HuH-7 (cell line): ENCODE measurements around the gene TMED8.
"Not testable (repeated sequence)": the region's sequence is repeated elsewhere in the genome, so short reads cannot be mapped to it uniquely, and the experiment has no call there.

Source experiments
- DNase-seq: peaks from one replicate; pipeline ENCODE4 v3.0.0; 2011; ENCODE audit warnings: low spot score

TMED8 gene

GRCh38 chr14:77376771-77377501 lies at the start of gene TMED8, which contains the start of gene SAMD15:
TMED8 (minus strand) TSS chr14:77377094; CDS start chr14:77377053, 41 bp downstream.
SAMD15 (plus strand) TSS chr14:77377379; CDS start chr14:77377419, 40 bp downstream.
- peak; percentile 76 for DNase-seq

- DNase-seq = no peak
Measured at GRCh38 chr14:77426396-77426795, 49.5 kb upstream of the TMED8 start.

GRCh38 chr14:77424862-77425261 lies 48.0 kb upstream of the TMED8 start:
- DNase-seq = no peak

DNA sequence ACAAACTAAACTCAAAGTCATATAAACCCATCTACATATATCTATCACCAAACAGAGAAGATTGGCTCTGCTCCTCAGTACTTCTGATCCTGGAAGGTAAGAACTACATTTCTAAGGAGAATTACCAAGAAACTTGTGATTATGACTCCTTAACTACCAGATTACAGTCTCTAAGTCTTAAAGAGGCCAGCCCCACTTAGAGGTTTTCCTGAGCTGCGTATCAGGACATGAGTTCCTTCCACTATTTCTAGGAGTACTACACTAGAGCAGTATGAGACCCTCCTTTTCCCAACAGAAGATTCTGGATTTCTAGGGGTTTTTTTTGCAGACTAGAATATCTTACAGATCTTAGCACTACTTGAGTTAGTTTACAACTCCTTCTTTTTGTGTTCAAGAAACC lies 46.5 kb upstream of the TMED8 start, which contains the start of gene NOXRED1:
NOXRED1 (minus strand) TSS at position 101 of the 400 bp plus-strand sequence. CDS start 634 bp downstream, outside the sequence.
- DNase-seq = no peak

DNA sequence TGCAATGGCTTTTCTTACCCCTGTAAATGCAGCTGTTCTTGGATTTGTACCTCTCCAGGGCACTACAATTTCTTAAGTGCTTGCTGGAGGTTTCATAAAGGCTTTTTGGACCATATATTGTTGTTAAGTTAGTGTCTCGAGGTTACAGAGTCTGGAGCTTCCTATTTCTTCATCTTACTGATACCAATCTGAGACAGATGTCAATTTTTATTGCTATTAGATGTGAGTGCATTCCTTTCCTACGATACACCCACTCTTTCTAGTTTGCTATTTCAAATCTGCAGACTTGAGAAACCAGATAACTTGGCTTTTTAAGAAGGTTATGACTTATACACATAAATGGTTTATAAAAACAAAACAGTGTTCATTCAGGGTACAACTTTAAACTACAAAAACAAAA lies 44.3 kb upstream of the TMED8 start:
- DNase-seq = no peak

DNA sequence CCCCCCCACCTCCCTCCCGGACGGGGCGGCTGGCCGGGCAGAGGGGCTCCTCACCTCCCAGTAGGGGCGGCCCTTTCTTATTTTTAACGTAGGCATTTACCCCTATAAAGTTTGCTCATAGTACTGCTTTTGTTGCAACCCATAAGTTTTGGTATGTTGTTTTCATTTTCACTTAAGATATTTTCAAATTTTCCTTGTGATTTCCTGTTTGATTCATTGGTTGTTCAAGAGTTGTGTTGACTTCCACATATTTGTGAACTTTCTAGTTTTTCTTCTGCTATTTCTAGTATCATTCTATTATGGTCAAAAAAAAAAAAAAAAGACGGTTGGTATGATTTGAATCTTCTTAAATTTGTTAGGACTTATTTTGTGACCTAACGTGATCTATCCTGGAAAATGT lies 39.9 kb upstream of the TMED8 start:
- DNase-seq = no peak

GRCh38 chr14:77416098-77416497 lies 39.2 kb upstream of the TMED8 start:
- not testable (repeated sequence) for DNase-seq

GRCh38 chr14:77415403-77416030 lies 38.6 kb upstream of the TMED8 start:
- not testable (repeated sequence) for DNase-seq

GRCh38 chr14:77409131-77409533 lies 32.2 kb upstream of the TMED8 start:
- DNase-seq = no peak

DNA sequence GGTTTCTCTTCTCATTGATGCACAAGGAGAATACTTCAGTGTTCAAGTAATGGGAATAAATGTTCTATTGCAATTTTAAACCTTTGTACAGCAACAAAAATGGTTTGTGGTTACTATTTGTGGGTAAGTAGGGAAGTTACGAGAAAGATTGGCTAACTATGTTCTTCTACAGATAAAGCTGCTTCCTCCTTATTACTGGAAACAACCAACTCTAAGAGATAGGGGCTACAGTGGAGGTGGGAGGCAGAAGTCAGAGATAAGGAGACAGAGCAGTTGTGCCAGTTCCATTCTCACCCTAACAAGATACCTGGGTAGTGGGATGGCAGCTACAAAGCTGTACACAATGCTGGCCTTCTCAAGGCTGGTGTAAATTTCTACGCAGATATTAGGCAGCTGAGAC lies 30.3 kb upstream of the TMED8 start:
- DNase-seq = no peak

GRCh38 chr14:77406718-77407117 lies 29.8 kb upstream of the TMED8 start:
- no peak for DNase-seq

DNA sequence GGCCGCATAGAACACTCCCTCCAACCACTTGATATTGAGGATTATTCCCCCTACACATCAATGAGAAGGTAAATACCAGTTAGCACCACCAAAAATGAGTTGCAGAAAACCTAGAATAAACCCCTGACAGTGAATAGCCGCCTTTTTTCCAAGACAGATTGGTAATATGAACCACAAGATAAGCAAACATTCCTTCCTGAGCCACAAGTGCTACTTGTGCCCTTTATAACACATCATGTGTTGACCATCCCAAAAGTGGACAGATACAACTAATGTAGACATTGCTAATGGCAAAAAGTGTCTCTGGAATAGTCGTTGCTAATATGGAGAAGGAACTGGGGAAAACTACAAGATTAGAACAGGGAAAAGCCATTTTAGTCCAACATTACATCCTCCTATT lies 29.2 kb upstream of the TMED8 start:
- no peak for DNase-seq

DNA sequence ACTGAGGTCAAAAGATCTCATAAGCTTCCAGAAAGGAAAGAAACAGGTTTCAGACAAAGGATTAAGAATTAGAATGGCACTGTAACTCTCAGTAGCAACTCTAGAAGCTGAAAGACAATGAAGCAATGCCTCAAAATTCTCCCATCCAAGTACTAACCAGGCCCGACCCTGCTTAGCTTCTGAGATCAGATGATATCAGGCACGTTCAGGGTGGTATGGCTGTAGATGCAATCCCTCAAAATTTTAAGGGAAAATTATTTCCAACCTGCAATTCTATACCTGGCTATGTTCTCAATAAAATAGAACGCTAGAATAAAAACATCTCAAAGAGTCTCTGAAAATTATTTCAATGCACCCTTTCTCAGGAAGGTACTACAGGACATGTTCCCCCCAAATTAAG lies 26.9 kb upstream of the TMED8 start:
- DNase-seq = no peak

- no peak for DNase-seq
Measured at GRCh38 chr14:77400216-77400615, 23.3 kb upstream of the TMED8 start.

DNA sequence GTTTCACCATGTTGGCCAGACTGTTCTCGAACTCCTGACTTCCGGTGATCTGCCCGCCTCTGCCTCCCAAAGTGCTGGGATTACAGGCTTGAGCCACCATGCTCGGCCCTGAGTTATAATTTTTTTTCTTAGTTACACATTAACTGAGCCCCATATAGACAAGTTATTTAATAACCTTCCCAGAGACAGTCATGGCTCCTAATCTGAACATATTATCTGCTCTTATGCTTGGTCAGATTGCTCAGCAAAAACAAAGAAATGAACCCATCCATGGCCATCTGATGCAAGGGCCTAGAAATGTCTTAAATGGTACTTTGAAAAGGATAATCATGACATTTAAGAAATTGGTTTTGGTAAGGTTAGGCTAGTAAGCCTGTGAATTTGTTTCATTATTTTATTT lies 13.3 kb upstream of the TMED8 start:
- DNase-seq = no peak

DNA sequence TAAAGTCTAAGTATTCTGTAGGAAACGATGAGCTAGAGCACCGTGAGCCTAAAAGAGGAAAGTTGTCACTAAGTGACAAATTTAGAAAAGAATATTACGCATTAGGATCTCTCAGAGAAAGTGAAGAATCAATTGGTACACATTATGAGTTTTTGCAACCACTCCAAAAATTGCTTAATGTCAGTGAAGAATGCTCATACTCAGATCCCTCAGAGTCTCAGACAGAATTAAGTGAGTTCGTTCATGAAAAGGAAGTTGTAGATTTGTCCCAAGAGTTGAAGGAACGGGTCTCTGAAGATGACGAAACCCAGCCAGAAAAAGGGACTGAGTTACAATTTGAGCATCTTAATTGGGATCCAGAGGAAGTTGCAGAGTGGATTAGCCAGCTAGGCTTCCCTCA lies 1.8 kb upstream of the TMED8 start:
- no peak for DNase-seq

DNA sequence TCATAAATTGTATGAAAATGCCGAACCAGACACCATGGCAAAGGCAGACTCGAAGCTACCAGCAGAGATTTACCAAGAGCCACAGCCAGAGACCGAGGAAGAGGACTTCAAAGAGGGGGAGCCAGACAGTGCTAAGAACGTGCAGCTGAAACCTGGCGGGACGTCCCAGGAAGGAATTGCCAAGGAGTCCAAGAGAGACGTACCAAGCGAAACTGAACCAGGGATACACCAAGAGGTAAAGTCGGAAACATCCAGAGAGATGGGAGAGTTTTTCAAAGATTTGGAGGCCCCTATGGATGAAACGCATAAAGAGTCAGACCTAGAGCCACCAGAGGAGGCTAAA lies 579 bp upstream of the TMED8 start:
- DNase-seq = no peak

DNA sequence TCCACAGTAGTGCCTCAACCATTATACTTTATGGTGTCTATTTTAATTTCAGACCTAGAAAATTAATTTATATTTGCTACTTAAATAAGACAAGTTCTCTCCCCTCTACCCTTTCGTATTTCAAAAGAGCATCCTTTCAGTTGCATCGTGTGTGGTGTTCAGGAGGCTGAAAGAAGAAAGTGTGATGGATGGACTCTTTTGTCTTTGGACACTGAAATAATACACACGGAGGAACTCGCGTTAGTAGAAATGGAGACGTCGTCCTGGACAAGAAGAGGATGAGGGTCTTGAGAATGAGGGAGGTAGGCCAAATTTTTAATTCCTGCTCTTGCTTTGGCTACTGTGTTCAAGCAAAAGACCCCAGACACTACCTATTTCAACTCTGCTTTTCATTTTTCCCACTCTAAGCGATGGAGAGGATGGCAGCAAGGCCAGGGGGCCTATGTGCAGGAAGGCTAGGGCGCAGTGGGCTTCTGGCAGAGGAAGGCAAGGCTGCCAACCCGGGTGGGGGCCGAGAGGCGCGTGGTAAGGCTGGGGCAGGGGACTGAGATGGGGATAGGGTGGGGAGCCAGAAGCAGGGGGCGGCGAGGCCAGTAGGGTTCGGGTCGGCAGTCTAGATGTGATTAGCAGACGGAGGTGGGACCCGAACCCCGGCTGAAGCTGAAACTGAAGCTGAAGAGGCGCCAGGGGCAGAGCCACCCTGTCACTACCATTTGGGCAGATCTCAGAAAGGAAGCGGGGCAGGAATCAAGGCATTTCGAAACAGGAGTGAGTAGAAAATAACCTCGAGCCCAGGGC lies 722 bp downstream of the TMED8 start:
- peak; percentile 32 for DNase-seq

DNA sequence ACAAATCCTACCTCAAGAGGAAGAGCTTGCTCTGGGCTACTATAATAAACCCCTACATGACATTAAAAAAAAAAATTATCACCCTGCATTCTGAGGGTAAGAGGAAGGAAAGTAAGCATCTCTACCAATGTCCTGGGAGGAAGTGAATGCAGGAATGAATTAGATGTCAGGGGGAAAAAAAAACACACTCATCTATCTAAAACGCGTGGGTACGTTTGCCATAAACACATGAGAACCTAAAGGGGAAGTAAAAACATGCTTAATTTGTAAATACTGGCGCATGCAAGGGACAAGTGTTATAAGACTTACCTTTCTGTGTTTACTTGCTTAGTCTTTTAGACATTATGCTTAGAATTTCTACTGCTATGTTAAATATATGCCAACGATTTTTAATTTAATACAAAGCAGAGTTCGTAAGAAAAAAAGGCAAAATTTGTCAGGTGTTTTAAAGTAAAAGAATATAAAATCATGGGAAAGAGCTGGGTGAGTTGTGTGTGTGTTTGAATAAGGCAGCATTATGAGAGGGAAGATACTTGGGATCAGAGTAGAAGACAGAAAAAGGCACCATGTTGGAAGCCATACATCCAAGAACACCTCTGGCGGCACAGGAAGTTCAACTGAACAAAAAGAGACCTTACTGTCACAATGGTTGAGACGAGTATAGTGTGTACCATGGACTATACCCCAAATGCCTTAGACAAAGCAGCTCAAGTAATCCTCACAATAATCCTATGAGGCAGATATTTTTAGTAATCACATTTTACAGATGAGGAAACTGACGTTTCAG lies 1.5 kb downstream of the TMED8 start:
- DNase-seq = no peak

- DNase-seq = no peak
Measured at GRCh38 chr14:77372304-77372841, 4.5 kb downstream of the TMED8 start.

DNA sequence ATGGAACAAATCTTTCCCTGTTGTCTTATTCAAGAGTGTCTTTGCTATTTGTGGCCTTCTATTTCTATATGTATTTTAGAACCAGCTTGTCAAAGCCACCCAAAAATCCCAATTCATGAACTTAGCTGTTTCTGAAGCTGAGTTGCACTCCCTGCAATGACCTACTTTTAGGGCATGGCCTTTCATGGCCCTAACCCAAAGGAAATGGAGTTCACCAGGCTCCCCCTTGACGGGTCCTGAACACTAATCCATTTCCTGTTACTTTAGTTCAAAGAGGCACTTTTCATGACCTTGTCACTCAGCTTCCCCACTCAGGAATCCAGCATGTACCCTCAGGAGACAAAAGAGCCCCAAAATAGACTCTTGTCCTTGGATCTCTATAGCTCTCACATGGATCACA lies 7.6 kb downstream of the TMED8 start:
- no peak for DNase-seq

- DNase-seq = no peak
Measured at GRCh38 chr14:77364146-77364545, 12.7 kb downstream of the TMED8 start.
